ENCODE measurements around the gene UNC45B.
"Not testable (repeated sequence)": the region's sequence is repeated elsewhere in the genome, so short reads cannot be mapped to it uniquely, and the experiment has no call there.

UNC45B gene

GRCh38 chr17:35210741-35211140 lies 63.1 kb downstream of the UNC45B start:
- in situ Hi-C loops (cut with HindIII; ENCODE audit: low sequenced_read_pairs) = no loop called here

- in situ Hi-C loops (cut with HindIII; ENCODE audit: low sequenced_read_pairs) = no loop called here
Observed at GRCh38 chr17:35212668-35213067, 65.1 kb downstream of the UNC45B start.

DNA sequence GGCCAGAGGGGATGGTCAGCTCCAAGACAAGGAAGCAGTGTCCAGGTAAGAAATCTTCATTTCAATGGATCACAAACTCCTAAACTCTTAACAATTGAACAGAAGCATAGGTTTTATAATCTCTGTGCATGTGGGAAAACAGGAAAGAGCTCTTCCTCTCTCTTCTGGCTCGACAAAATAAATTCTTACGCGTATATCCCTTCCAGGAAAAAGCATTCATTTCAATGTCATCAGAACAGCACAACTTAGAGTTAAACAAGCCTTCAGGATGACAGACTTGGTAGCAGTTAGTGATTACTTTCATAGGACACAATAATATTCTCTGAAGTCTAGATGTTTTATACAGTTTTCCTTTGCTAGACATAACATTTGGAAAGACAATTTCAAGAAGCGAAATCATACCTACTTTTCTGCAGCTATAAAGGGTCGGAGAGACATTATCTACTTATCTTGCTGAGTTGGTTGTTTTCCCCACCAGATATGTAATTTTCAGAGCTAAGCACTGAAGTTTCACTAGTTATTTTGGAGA lies 65.9 kb downstream of the UNC45B start:
- in situ Hi-C loops (cut with HindIII; ENCODE audit: low sequenced_read_pairs) = no loop called here

- in situ Hi-C loops (cut with HindIII; ENCODE audit: low sequenced_read_pairs) = no loop called here
Observed at GRCh38 chr17:35214192-35214591, 66.6 kb downstream of the UNC45B start.

GRCh38 chr17:35214631-35215273 lies 67.1 kb downstream of the UNC45B start:
- in situ Hi-C loops (cut with HindIII; ENCODE audit: low sequenced_read_pairs) = no loop called here

DNA sequence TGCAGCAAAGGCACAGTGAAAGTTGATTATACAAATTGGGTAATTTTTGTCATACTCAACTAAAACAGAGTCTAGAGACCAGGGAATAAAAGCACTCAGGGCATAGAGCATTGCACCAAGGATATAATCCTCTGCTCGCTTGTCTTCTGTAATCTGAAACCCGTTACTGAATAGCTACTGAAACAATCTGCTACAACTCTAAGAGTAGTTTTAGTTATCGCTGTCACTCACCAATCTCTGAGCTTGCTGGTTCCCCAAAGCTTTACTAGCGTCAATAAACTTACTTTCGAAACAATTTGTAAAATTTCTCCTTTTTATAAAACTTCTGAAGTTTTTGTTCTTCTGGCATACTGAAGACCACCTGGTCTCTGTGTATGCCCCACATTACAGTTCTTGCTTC lies 69.5 kb downstream of the UNC45B start:
- in situ Hi-C loops (cut with HindIII; ENCODE audit: low sequenced_read_pairs) = no loop called here

DNA sequence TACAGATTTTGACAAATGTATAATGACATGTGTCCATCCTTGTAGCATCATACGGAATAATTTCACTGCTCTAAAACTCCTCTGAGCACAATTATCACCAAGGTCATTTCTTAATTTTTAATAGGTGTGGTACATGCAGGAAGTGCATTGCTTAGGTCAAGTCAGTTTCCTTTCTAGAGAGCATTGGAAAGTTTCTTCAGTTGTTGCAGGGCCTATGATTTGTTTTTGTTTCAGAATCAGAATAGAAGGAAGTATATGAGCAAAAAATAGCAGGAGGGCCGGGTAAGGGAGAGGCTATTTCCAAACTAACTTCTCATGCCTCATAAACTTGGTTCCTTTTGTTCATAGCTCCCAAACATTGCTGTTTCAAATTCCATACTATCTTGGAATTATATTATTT lies 71.3 kb downstream of the UNC45B start:
- in situ Hi-C loops (cut with HindIII; ENCODE audit: low sequenced_read_pairs) = no loop called here

- in situ Hi-C loops (cut with HindIII; ENCODE audit: low sequenced_read_pairs) = no loop called here
Observed at GRCh38 chr17:35222452-35222851, 74.8 kb downstream of the UNC45B start.

GRCh38 chr17:35224436-35224835 lies 76.8 kb downstream of the UNC45B start:
- in situ Hi-C loops (cut with HindIII; ENCODE audit: low sequenced_read_pairs) = no loop called here

DNA sequence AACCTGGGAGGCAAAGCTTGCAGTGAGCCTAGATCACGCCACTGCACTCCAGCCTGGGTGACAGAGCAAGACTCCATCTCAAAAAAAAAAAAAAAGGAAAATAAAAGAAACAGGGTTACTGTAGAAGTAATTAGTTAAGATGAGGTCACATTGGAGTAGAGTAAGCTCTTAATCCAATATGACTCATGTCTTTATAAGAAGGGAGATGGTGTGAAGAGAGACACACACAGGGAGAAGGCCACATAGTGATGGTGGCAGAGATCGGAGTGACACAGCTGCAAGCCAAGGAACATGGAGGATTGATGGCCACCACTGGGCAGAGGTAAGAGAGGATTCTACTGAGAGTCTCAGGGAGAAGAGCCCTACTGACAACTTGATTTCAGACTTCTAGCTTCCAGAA lies 79.9 kb downstream of the UNC45B start:
- in situ Hi-C loops (cut with HindIII; ENCODE audit: low sequenced_read_pairs) = no loop called here

GRCh38 chr17:35229638-35230037 lies 82.0 kb downstream of the UNC45B start:
- in situ Hi-C loops (cut with HindIII; ENCODE audit: low sequenced_read_pairs) = no loop called here

- in situ Hi-C loops (cut with HindIII; ENCODE audit: low sequenced_read_pairs) = not testable (repeated sequence)
Observed at GRCh38 chr17:35234315-35234714, 86.7 kb downstream of the UNC45B start.

- in situ Hi-C loops (cut with HindIII; ENCODE audit: low sequenced_read_pairs) = no loop called here
Observed at GRCh38 chr17:35235289-35235688, 87.7 kb downstream of the UNC45B start.

GRCh38 chr17:35235917-35236316 lies 88.3 kb downstream of the UNC45B start:
- in situ Hi-C loops (cut with HindIII; ENCODE audit: low sequenced_read_pairs) = no loop called here

DNA sequence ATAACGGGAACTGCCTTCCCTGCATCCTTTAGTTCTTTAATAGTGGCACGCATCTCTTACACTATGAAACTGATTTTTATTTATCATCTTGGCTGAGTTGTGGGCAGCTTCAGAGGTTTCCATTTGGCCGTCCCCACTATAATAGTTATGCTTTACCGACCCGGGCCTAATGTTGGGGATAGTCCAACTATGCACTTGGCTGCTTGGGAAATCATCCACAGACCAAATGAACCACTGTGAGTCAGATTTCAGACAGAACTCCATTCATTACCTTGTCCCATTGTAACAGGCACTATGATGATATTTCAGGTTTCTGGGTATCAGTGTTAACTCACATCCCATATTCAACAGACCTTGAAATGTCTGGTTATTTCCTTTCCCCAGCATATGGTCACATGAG lies 89.2 kb downstream of the UNC45B start:
- in situ Hi-C loops (cut with HindIII; ENCODE audit: low sequenced_read_pairs) = no loop called here

GRCh38 chr17:35238821-35239220 lies 91.2 kb downstream of the UNC45B start:
- in situ Hi-C loops (cut with HindIII; ENCODE audit: low sequenced_read_pairs) = no loop called here

Measured in endothelial cell of hepatic sinusoid (primary cell).